ENCODE data around the gene OR1C1.
"Not testable (repeated sequence)": the region's sequence is repeated elsewhere in the genome, so short reads cannot be mapped to it uniquely, and the experiment has no call there.

OR1C1 gene

GRCh38 chr1:247760456-247760855 is at the start of gene OR1C1:
TSS of gene OR1C1 (minus strand) at chr1:247760556. CDS start at chr1:247758406, 2,150 bp downstream.
- TF ChIP-seq GATA1 (IDR thresholded peaks at IDR 0.05; ENCODE audit: low read depth, low read length) (no peak), POLR2A (IDR thresholded peaks at IDR 0.05; ENCODE audit: low read length) (no peak)
- DNase-seq: no peak

- TF ChIP-seq POLR2A (IDR thresholded peaks at IDR 0.05; ENCODE audit: low read length) (no peak), GATA1 (IDR thresholded peaks at IDR 0.05; ENCODE audit: low read depth, low read length) (no peak)
Measured at GRCh38 chr1:247797518-247797917, 37.2 kb upstream of the OR1C1 start.

GRCh38 chr1:247769603-247770002 is 9.2 kb upstream of the OR1C1 start:
- no peak for DNase-seq
- TF ChIP-seq GATA1 (IDR thresholded peaks at IDR 0.05; ENCODE audit: low read depth, low read length): no peak

More at GRCh38 chr1:247797518-247797917, 37.2 kb upstream of the OR1C1 start:
- no peak for DNase-seq

GRCh38 chr1:247754311-247754710 is 6.0 kb downstream of the OR1C1 start:
- DNase-seq: not testable (repeated sequence)

- DNase-seq: no peak
- TF ChIP-seq POLR2A (IDR thresholded peaks at IDR 0.05; ENCODE audit: low read length): no peak
- TF ChIP-seq GATA1 (IDR thresholded peaks at IDR 0.05; ENCODE audit: low read depth, low read length): no peak
Measured at GRCh38 chr1:247749870-247750269, 10.5 kb downstream of the OR1C1 start.

GRCh38 chr1:247748041-247748440 is 12.3 kb downstream of the OR1C1 start, which contains the start of gene OR14A2:
TSS of gene OR14A2 (minus strand) at chr1:247748141.
- DNase-seq: no peak
- no peak for TF ChIP-seq POLR2A (IDR thresholded peaks at IDR 0.05; ENCODE audit: low read length)
- no peak for TF ChIP-seq GATA1 (IDR thresholded peaks at IDR 0.05; ENCODE audit: low read depth, low read length)

- TF ChIP-seq POLR2A (IDR thresholded peaks at IDR 0.05; ENCODE audit: low read length) (no peak), GATA1 (IDR thresholded peaks at IDR 0.05; ENCODE audit: low read depth, low read length) (no peak)
- no peak for DNase-seq
Measured at GRCh38 chr1:247747616-247748015, 12.7 kb downstream of the OR1C1 start.

- no peak for TF ChIP-seq GATA1 (IDR thresholded peaks at IDR 0.05; ENCODE audit: low read depth, low read length)
- no peak for TF ChIP-seq POLR2A (IDR thresholded peaks at IDR 0.05; ENCODE audit: low read length)
- DNase-seq: no peak
Measured at GRCh38 chr1:247746391-247746935, 13.9 kb downstream of the OR1C1 start.

- not testable (repeated sequence) for DNase-seq
Measured at GRCh38 chr1:247742215-247742760, 18.1 kb downstream of the OR1C1 start.

- TF ChIP-seq POLR2A (IDR thresholded peaks at IDR 0.05; ENCODE audit: low read length) (no peak), GATA1 (IDR thresholded peaks at IDR 0.05; ENCODE audit: low read depth, low read length) (no peak)
- no peak for DNase-seq
Measured at GRCh38 chr1:247741756-247742155, 18.6 kb downstream of the OR1C1 start.

- no peak for DNase-seq
- TF ChIP-seq GATA1 (IDR thresholded peaks at IDR 0.05; ENCODE audit: low read depth, low read length) (no peak), POLR2A (IDR thresholded peaks at IDR 0.05; ENCODE audit: low read length) (no peak)
Measured at GRCh38 chr1:247740721-247741120, 19.6 kb downstream of the OR1C1 start.

- TF ChIP-seq POLR2A (IDR thresholded peaks at IDR 0.05; ENCODE audit: low read length) (no peak), GATA1 (IDR thresholded peaks at IDR 0.05; ENCODE audit: low read depth, low read length) (no peak)
- DNase-seq: no peak
Measured at GRCh38 chr1:247738315-247738714, 22.0 kb downstream of the OR1C1 start, which contains the start of gene OR14K1. TSS of gene OR14K1 (plus strand) at chr1:247738615. CDS start at chr1:247738615, 0 bp downstream.

GRCh38 chr1:247721222-247721621 is 39.1 kb downstream of the OR1C1 start:
- DNase-seq: no peak
- TF ChIP-seq GATA1 (IDR thresholded peaks at IDR 0.05; ENCODE audit: low read depth, low read length) (no peak), POLR2A (IDR thresholded peaks at IDR 0.05; ENCODE audit: low read length) (no peak)

- no peak for DNase-seq
- TF ChIP-seq GATA1 (IDR thresholded peaks at IDR 0.05; ENCODE audit: low read depth, low read length) (no peak), POLR2A (IDR thresholded peaks at IDR 0.05; ENCODE audit: low read length) (no peak)
Measured at GRCh38 chr1:247716546-247716945, 43.8 kb downstream of the OR1C1 start, which contains the start of gene OR6F1. TSS of gene OR6F1 (minus strand) at chr1:247716646. CDS start at chr1:247712755, 3,891 bp downstream.

- TF ChIP-seq GATA1 (IDR thresholded peaks at IDR 0.05; ENCODE audit: low read depth, low read length): no peak
Measured at GRCh38 chr1:247713753-247714152, 46.6 kb downstream of the OR1C1 start.

GRCh38 chr1:247710681-247711080 is 49.7 kb downstream of the OR1C1 start:
- not testable (repeated sequence) for DNase-seq

More at GRCh38 chr1:247713753-247714152, 46.6 kb downstream of the OR1C1 start:
- no peak for DNase-seq

Measured in erythroblast (primary cell).